ENCODE results near the gene MCRIP2. TPM values are rescaled to one million over a fixed set of nuclear protein-coding genes. Genes with fewer than 3 reads are reported as not detected.

MCRIP2 gene
- total and polyA plus RNA-seq, 3 experiments from 2014 or later, result 24.9 to 64.8 (median 59.3) TPM

- Mint-ChIP-seq H3K27ac (peak overlapping the region in 1 of 8 donors; percentile 83), H3K27me3 (peaks cover 0 to 7% of the 10 kb centered on the region in 2 donors), H3K9me3 (peaks cover 0 to 3% (median 0%) of the 10 kb centered on the region in 5 donors), H3K4me3 (no peak overlapping the region), H3K36me3 (peaks cover 0 to 27% (median 0%) of the 10 kb centered on the region in 3 donors), H3K4me1 (peaks cover 0 to 11% (median 9%) of the 10 kb centered on the region in 3 donors)
- H3K4me1 ChIP-seq (ENCODE audit: insufficient read depth, low read length), result peaks cover 7% of the 10 kb centered on the region
- POLR2A ChIA-PET, result no interaction called here
- DNase-seq, result no peak
- H3K9me3 ChIP-seq (ENCODE audit: low read length), result no peaks in the 10 kb centered on the region
- H3K27ac ChIP-seq (ENCODE audit: low read depth, low read length), result no peak overlapping the region
- H3K27me3 ChIP-seq (ENCODE audit: insufficient read depth, low read length, poor library complexity, severe bottlenecking), result no peaks in the 10 kb centered on the region
- no peaks in the 10 kb centered on the region for H3K36me3 ChIP-seq (ENCODE audit: insufficient read depth, low read length)
- no peak overlapping the region for H3K4me3 ChIP-seq (ENCODE audit: low read length)
- CTCF ChIA-PET, result no interaction called here
These were observed 9.7 kb upstream of the MCRIP2 start for GRCh38 chr16:631808-632358.

GRCh38 chr16:632486-633335 lies 8.9 kb upstream of the MCRIP2 start:
- Histone ChIP-seq H3K4me3 (ENCODE audit: low read length) (no peak overlapping the region), H3K4me1 (ENCODE audit: insufficient read depth, low read length) (peaks cover 12% of the 10 kb centered on the region)
- peaks cover 0 to 20% (median 0%) of the 10 kb centered on the region in 3 donors for H3K36me3 Mint-ChIP-seq

GRCh38 chr16:633336-634050 lies 8.1 kb upstream of the MCRIP2 start:
- H3K27ac ChIP-seq (ENCODE audit: low read depth, low read length), result no peak overlapping the region
- H3K36me3 ChIP-seq (ENCODE audit: insufficient read depth, low read length), result no peaks in the 10 kb centered on the region
- H3K36me3 Mint-ChIP-seq, result peaks cover 0 to 13% (median 0%) of the 10 kb centered on the region in 3 donors
- H3K27ac Mint-ChIP-seq, result no peak overlapping the region
- CTCF ChIA-PET, result no interaction called here
- H3K27me3 Mint-ChIP-seq, result peaks cover 0 to 7% of the 10 kb centered on the region in 2 donors
- no peaks in the 10 kb centered on the region for H3K27me3 ChIP-seq (ENCODE audit: insufficient read depth, low read length, poor library complexity, severe bottlenecking)
- H3K4me3 ChIP-seq (ENCODE audit: low read length), result no peak overlapping the region
- H3K4me1 ChIP-seq (ENCODE audit: insufficient read depth, low read length), result peaks cover 16% of the 10 kb centered on the region
- peak in 1 of 5 donors; percentile 50 for DNase-seq
- peaks cover 0 to 3% (median 0%) of the 10 kb centered on the region in 5 donors for H3K9me3 Mint-ChIP-seq
- POLR2A ChIA-PET, result no interaction called here
- no peaks in the 10 kb centered on the region for H3K9me3 ChIP-seq (ENCODE audit: low read length)
- peak overlapping the region in 2 of 7 donors; percentile 80 to 81 for H3K4me3 Mint-ChIP-seq
- peaks cover 0 to 20% (median 10%) of the 10 kb centered on the region in 3 donors for H3K4me1 Mint-ChIP-seq

More at GRCh38 chr16:632486-633335, 8.9 kb upstream of the MCRIP2 start:
- POLR2A ChIA-PET, result no interaction called here
- Histone ChIP-seq H3K36me3 (ENCODE audit: insufficient read depth, low read length) (no peaks in the 10 kb centered on the region), H3K27me3 (ENCODE audit: insufficient read depth, low read length, poor library complexity, severe bottlenecking) (no peaks in the 10 kb centered on the region), H3K9me3 (ENCODE audit: low read length) (no peaks in the 10 kb centered on the region), H3K27ac (ENCODE audit: low read depth, low read length) (no peak overlapping the region)
- Mint-ChIP-seq H3K9me3 (peaks cover 0 to 3% (median 0%) of the 10 kb centered on the region in 5 donors), H3K27ac (no peak overlapping the region), H3K4me1 (peaks cover 0 to 16% (median 9%) of the 10 kb centered on the region in 3 donors), H3K27me3 (peaks cover 0 to 7% of the 10 kb centered on the region in 2 donors), H3K4me3 (no peak overlapping the region)
- CTCF ChIA-PET, result no interaction called here
- DNase-seq, result peak in 1 of 5 donors; percentile 46

- H3K9me3 ChIP-seq (ENCODE audit: low read length), result no peaks in the 10 kb centered on the region
- peaks cover 0 to 3% (median 0%) of the 10 kb centered on the region in 5 donors for H3K9me3 Mint-ChIP-seq
- peaks cover 16% of the 10 kb centered on the region for H3K4me1 ChIP-seq (ENCODE audit: insufficient read depth, low read length)
- peaks cover 0 to 10% (median 0%) of the 10 kb centered on the region in 3 donors for H3K36me3 Mint-ChIP-seq
- H3K27me3 ChIP-seq (ENCODE audit: insufficient read depth, low read length, poor library complexity, severe bottlenecking), result no peaks in the 10 kb centered on the region
- peak overlapping the region in 6 of 7 donors; percentile 34 to 88 (median 62) for H3K4me3 Mint-ChIP-seq
- peak overlapping the region in 2 of 8 donors; percentile 78 to 87 for H3K27ac Mint-ChIP-seq
- no peak overlapping the region for H3K27ac ChIP-seq (ENCODE audit: low read depth, low read length)
- H3K36me3 ChIP-seq (ENCODE audit: insufficient read depth, low read length), result no peaks in the 10 kb centered on the region
- ChIA-PET POLR2A (no interaction called here), CTCF (no interaction called here)
- H3K27me3 Mint-ChIP-seq, result peaks cover 0 to 7% of the 10 kb centered on the region in 2 donors
- no peak overlapping the region for H3K4me3 ChIP-seq (ENCODE audit: low read length)
- no peak for DNase-seq
- H3K4me1 Mint-ChIP-seq, result peaks cover 0 to 20% (median 10%) of the 10 kb centered on the region in 3 donors
These were observed 7.5 kb upstream of the MCRIP2 start for GRCh38 chr16:634051-634670.

- Histone ChIP-seq H3K4me1 (ENCODE audit: insufficient read depth, low read length) (peaks cover 16% of the 10 kb centered on the region), H3K9me3 (ENCODE audit: low read length) (no peaks in the 10 kb centered on the region), H3K27me3 (ENCODE audit: insufficient read depth, low read length, poor library complexity, severe bottlenecking) (no peaks in the 10 kb centered on the region), H3K27ac (ENCODE audit: low read depth, low read length) (peak overlapping the region; percentile 80), H3K4me3 (ENCODE audit: low read length) (peak overlapping the region; percentile 81), H3K36me3 (ENCODE audit: insufficient read depth, low read length) (no peaks in the 10 kb centered on the region)
- Mint-ChIP-seq H3K27me3 (peaks cover 0 to 7% of the 10 kb centered on the region in 2 donors), H3K36me3 (peaks cover 0 to 10% (median 0%) of the 10 kb centered on the region in 3 donors), H3K27ac (peak overlapping the region in 1 of 8 donors; percentile 21), H3K4me1 (peaks cover 0 to 20% (median 10%) of the 10 kb centered on the region in 3 donors), H3K9me3 (peaks cover 0 to 3% (median 0%) of the 10 kb centered on the region in 5 donors), H3K4me3 (peak overlapping the region; percentile 37 to 88 (median 64))
- DNase-seq, result no peak
- ChIA-PET POLR2A (no interaction called here), CTCF (no interaction called here)
These were observed 6.6 kb upstream of the MCRIP2 start for GRCh38 chr16:634996-635395.

GRCh38 chr16:635573-636205 lies 5.9 kb upstream of the MCRIP2 start:
- DNase-seq, result no peak
- H3K4me3 ChIP-seq (ENCODE audit: low read length), result peak overlapping the region; percentile 81
- peak overlapping the region; percentile 80 for H3K27ac ChIP-seq (ENCODE audit: low read depth, low read length)

More at GRCh38 chr16:635573-636205, 5.9 kb upstream of the MCRIP2 start:
- H3K36me3 ChIP-seq (ENCODE audit: insufficient read depth, low read length), result no peaks in the 10 kb centered on the region
- peaks cover 0 to 3% (median 0%) of the 10 kb centered on the region in 5 donors for H3K9me3 Mint-ChIP-seq
- no peaks in the 10 kb centered on the region for H3K27me3 ChIP-seq (ENCODE audit: insufficient read depth, low read length, poor library complexity, severe bottlenecking)
- ChIA-PET POLR2A (interaction anchor here (0.6 to 2.5 kb wide), 10 partner anchors 12 to 1520 kb away, joined by 3 to 11 read pairs (median 6); partner anchors contain the start of genes CAPN15, DECR2, STUB1 and TRAF7), CTCF (interaction anchor here (0.7 to 1.6 kb wide), 7 partner anchors 12 to 150 kb away, joined by 3 to 7 read pairs (median 3); partner anchors contain the start of genes RAB40C and WDR90)
- H3K27me3 Mint-ChIP-seq, result peaks cover 0 to 7% of the 10 kb centered on the region in 2 donors
- peaks cover 0 to 10% (median 0%) of the 10 kb centered on the region in 3 donors for H3K36me3 Mint-ChIP-seq
- H3K9me3 ChIP-seq (ENCODE audit: low read length), result no peaks in the 10 kb centered on the region
- peaks cover 16% of the 10 kb centered on the region for H3K4me1 ChIP-seq (ENCODE audit: insufficient read depth, low read length)
- peak overlapping the region; percentile 28 to 99 (median 97) for H3K4me3 Mint-ChIP-seq
- H3K4me1 Mint-ChIP-seq, result peaks cover 0 to 20% (median 10%) of the 10 kb centered on the region in 3 donors
- H3K27ac Mint-ChIP-seq, result peak overlapping the region in 1 of 8 donors; percentile 100

Data from CD8-positive, alpha-beta memory T cell (primary cell).